Activated naive CD8-positive, alpha-beta T cell treated with anti-CD3 and anti-CD28 coated beads, Interleukin-2, amount 50 U/mL, for 16 hours (primary cell): ENCODE measurements around the gene GATC.
A peak's percentile ranks its signal among the peaks of the same experiment; 100 is the strongest.
"Not testable (repeated sequence)": the region's sequence is repeated elsewhere in the genome, so short reads cannot be mapped to it uniquely, and the experiment has no call there.

Experiments
- DNase-seq: peaks from one replicate; pipeline ENCODE4 v3.0.0-alpha.2; 2020; ENCODE audit warnings: low read depth, low spot score

The GATC gene

DNA sequence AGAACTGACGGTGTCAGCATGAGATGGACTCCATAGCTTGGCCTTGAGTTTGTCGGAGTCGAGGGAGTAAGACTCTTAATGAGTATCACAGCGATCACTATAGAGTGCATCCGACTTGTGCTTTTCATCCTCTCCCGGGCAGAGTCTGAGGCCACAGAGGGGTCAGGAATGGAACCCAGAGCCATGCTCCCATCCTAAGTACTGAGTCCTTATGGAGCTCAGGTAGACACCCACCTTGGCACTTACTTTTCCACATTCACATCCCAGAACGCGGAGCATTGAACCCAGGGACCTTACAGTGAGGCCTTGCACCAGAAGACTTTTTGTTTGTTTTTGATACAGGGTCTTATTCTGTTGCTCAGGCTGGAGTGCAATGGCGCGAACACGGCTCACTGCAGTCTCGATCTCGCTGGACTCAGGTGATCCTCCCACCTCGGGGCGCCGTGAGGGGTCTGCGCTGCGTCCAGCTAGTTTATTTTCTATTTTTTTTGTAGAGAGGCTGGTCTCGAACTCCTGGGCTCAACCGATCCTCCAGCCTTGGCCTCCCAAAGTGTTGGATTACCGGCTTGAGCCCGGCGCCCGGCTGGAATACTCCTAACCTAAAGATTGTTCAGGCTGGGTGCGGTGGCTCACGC lies 24.0 kb downstream of the GATC start:
- no peak for DNase-seq

DNA sequence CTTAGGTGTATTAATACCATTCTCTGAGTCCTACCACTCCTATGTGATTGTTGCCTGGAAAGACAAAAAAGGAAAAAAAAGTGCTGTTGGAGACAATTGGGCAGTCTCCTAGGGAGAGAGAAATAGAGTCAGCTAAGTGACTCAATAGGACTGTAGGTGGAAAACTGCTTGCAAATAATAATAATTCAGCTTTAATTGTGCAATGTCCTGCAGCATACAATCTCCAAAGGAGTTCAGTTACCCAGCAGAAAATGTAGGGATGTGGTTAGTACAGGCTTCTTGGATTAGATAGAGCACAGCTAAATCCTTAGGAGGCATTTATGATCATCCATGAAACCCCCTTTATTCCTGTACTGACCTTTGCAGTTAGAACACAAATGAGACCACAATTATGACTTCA lies 26.3 kb downstream of the GATC start:
- no peak for DNase-seq

GRCh38 chr12:120473807-120474615 lies 27.8 kb downstream of the GATC start:
- DNase-seq, result no peak

GRCh38 chr12:120474616-120474960 lies 28.3 kb downstream of the GATC start:
- DNase-seq, result no peak

DNA sequence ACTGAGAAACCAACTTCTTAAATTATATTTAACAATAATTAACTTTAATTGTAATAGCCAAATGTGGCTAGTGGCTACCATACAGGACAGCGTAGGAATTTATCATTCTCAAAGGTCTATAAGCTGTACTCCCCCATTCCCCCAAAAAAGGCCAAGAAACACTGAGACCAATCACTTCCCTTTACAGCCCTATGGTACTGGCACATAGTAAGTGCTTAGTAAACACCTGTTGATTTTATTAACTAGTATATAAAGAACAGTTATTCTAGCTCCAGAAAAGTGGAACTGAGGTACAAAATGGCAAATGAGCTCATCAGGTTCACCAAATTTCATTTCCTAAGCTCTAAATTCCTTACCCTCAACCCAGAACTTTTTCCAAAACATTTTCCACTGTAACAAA lies 29.4 kb downstream of the GATC start:
- no peak for DNase-seq

GRCh38 chr12:120479458-120479857 lies 33.2 kb downstream of the GATC start:
- DNase-seq, result no peak

- no peak for DNase-seq
Observed at GRCh38 chr12:120480211-120480610, 34.0 kb downstream of the GATC start.

- no peak for DNase-seq
Observed at GRCh38 chr12:120481022-120481767, 35.0 kb downstream of the GATC start.

DNA sequence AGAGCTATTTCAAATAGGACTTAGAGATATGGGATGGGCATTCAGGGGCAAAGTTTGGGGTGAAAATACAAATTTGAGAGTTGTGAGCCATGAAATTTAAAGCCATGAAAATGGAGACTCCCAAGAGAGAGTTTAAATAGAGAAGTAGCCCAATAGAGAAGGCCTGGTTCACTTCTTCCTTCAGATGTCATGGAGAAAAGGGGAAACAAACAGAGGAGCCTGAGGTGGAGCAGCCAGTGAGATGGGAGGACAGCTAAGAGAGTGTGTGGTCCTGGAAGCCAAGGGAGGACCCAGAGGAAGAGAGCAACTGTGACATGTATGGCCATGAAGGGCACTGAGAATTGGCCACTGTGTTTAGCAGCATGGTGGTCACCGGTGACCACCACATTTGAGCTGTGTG lies 37.4 kb downstream of the GATC start:
- DNase-seq, result no peak

DNA sequence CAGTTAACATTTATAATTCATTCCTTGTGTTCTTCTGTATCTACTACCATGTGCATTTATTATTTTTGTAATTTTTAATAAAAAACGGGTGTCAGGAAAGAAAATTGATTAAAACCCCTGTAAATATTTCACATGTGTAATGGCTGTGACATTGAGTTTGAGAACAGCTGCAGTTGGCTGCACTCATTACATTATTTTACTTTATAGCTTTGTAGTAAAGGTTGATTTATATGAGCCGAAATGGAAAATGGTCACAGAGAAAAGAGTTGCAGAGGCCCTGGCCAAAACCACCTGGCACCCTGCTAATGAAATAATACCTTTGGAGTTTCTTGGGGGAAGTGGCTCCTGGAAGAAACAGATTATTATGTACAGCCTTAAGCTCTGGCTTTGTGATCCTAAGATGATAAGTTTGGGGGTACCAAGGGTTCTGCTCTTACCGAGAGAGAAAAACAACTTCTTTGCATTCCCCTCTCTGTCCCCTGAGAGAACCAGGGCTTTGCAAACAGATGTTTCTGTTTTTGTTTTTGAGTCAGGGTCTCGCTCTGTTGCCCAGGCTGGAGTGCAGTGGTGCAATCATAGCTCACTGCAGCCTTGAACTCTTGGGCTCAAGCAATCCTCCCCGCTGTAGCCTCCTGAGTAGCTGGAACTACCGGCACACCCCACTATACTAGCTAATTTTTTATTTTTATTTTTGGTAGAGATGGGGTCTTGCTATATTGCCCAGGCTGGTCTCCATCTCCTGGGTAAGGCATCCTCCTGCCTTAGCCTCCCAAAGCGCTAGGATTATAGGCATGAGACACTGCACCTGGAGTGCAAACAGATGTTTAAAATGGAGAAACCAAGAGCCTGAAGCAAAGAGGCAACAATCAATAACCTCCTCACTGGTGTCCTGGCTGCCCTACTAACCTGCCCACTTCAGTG lies 40.0 kb downstream of the GATC start:
- no peak for DNase-seq

GRCh38 chr12:120487552-120487951 lies 41.3 kb downstream of the GATC start:
- not testable (repeated sequence) for DNase-seq

DNA sequence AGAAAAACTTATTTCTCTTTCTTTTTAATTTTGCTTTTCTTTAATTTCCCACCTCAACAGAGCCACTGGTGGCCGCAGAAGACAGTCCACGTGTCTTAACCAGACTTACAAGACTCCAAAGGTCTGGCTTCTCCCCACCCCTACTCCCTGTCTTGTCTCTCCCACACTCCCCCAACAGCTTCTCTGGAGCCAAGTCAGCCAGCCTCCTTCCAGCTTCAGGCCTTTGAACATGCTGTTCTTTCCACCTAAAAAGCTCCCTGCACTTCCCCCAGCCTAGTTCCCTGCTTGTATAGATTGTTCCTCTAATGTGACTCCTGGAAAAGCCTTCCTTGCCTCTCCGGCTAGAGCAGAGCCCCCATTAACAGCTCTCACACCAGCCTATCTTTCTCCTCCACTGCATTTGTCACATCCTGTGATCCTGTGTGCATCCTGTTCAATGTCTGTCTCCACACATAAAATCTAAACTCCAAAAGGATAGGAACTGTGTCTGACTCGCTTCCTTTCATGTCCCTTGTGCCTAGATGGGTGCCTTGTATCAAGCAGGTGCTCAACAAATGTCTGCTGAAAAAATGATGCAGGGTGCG lies 41.9 kb downstream of the GATC start:
- DNase-seq, result no peak

DNA sequence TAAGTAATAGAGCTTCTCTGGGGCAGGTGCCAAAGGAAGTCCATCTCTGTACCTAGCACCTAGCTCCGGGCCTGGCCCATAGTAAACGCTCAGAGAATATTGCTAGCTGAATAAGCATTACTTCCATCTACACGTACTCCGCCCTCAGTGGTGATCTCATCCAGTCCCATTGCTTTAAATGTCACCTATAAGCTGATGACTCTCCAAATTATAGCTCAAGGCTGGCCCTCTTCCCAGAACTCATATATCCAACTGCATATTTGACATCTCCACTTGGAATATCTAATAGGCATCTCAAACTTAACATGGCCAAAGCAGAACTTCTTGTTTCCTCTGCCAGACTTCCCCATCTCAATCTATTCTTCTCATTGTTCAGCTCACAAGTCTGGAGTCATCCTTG lies 42.8 kb downstream of the GATC start:
- DNase-seq, result no peak

DNA sequence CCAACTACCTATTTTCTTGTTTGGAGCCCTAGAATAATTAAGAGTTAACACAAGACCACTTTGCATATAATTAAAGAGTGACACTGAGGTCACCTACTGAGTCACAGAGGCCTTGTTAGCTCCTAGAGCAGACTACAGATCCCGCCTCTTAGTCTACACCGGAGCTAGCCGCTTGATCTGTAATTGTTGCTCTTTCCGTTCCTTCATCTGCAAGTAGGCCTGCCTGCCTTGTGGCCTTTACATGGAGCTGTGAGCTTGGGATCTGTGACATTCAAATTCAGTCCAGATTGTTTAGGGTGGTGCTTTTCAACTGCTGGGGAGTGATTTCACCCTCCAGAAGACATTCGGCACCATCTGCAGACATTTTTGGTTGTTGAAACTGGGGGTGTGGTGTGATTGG lies 44.1 kb downstream of the GATC start:
- no peak for DNase-seq

DNA sequence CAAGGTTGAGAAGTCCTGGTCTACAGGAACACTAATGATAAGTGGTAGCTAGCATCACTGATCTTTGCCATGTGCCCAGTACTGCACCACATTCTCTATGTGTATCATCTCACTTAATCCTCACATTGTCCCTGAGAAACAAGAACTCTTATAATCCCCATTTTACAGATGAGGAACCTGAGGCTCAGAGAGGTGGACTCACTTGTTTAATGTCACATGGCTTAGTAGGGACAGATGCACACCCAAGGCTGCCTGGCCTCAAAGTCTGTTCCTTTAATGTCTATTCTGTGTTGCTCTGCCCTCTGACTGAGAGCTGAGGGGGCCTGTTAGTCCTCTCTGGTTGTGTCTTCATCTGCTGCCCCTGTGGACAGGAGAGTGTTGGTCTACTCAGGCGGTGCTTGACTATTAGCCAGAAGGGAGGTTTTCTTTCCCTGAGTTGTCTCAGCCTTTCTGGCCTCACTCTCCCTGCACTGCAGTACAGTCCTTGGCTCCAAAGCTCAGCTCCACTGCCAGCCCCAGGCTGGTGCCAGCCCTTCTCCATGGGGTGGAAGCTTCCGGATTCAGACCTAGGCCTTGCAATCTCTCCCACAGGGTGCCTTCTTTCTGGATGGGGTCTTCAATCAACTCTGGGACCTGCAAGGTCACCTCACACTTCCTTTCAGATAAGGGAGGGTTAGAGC lies 44.7 kb downstream of the GATC start:
- no peak for DNase-seq

- DNase-seq, result no peak
Observed at GRCh38 chr12:120495186-120495730, 49.0 kb downstream of the GATC start.

- peak; percentile 95 for DNase-seq
Observed at GRCh38 chr12:120495731-120496412, 49.6 kb downstream of the GATC start, which contains the start of gene DYNLL1. TSS of gene DYNLL1 (plus strand) at chr12:120496113. CDS start at chr12:120496422, 309 bp downstream.

DNA sequence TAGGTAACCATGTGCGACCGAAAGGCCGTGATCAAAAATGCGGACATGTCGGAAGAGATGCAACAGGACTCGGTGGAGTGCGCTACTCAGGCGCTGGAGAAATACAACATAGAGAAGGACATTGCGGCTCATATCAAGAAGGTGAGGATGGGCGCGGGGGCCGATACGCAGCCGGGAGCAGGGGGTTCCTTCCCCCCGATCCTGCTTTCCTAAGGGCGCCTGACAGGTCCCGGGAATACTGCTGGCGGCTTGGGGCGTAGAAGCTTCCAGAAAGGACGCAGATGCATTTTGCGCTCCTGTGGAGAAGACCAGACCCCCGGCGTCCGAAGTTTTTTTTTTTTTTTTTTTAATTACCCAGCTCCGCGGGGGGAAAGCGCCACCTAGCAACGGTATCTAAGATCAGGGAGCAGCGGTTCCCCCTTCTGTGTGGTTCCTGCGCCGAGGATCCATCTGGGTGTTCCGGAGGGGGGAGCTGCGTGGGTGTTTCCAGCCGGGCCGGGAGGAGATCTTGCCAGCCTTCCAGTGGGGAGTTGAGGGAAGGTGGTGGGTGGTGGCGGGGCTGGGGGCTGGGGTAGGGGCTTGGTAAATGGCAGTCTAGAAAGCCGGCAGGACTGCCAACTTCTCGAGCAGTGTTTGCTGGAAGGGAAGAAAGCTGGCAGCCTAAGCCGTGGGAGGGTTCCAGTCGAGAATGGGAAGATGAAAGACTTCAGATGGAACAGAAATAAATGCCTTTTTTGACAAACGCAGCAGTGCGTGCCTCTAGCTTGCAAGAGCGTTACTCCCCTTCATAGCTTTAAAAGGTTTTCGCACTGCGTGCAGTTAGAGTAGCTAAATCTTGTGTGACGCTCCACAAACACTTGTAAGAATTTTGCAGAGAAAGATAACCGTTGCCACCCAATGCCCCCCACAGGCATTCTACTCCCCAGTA lies 50.4 kb downstream of the GATC start:
- peak; percentile 2 for DNase-seq
